Adipocyte (in vitro differentiated cells): ENCODE results near the gene GPS1.

Experiments used
- DNase-seq: peaks from one replicate; pipeline ENCODE4 v3.0.0-alpha.2; 2015; ENCODE audit warnings: low read depth
- H3K27me3 ChIP-seq: replicated peaks from 2 replicates; pipeline ENCODE4 v1.7.0; 2013; ENCODE audit warnings: mild to moderate bottlenecking, low read length, moderate library complexity; ENCODE audit not compliant: control insufficient read depth, insufficient read depth
- H3K36me3 ChIP-seq: 2 replicates; pipeline ENCODE4 v1.7.0; 2013; ENCODE audit warnings: low read length, mild to moderate bottlenecking, moderate library complexity; ENCODE audit not compliant: control insufficient read depth, insufficient read depth, severe bottlenecking
- H3K4me1 ChIP-seq: 2 replicates; pipeline ENCODE4 v1.7.0; 2013; ENCODE audit warnings: mild to moderate bottlenecking, low read length, moderate library complexity; ENCODE audit not compliant: control insufficient read depth, insufficient read depth
- H3K4me3 ChIP-seq: 2 replicates; pipeline ENCODE4 v1.7.0; 2013; ENCODE audit warnings: mild to moderate bottlenecking, low read length, moderate library complexity
- H3K9ac ChIP-seq: 2 replicates; pipeline ENCODE4 v1.7.0; 2013; ENCODE audit warnings: mild to moderate bottlenecking, low read length, moderate library complexity
- H3K9me3 ChIP-seq: 2 replicates; pipeline ENCODE4 v1.7.0; 2013; ENCODE audit warnings: mild to moderate bottlenecking, low read length, moderate library complexity; ENCODE audit not compliant: control insufficient read depth

GPS1 gene

GRCh38 chr17:82022310-82022980 is 29.3 kb upstream of the GPS1 start, which contains the start of gene CENPX:
Gene CENPX, minus strand, starts transcription at chr17:82022878. Its CDS starts 17 bp downstream, at chr17:82022861.
- Histone ChIP-seq H3K4me3 (peak within 1 kb of the TSS; percentile 91), H3K4me1 (peaks cover 18% of the 10 kb centered on the region), H3K9ac (peak within 1 kb of the TSS; percentile 84), H3K9me3 (no peaks in the 10 kb centered on the region), H3K36me3 (no peaks in the 10 kb centered on the region), H3K27me3 (no peaks in the 10 kb centered on the region)
- peak; percentile 17 for DNase-seq

DNA sequence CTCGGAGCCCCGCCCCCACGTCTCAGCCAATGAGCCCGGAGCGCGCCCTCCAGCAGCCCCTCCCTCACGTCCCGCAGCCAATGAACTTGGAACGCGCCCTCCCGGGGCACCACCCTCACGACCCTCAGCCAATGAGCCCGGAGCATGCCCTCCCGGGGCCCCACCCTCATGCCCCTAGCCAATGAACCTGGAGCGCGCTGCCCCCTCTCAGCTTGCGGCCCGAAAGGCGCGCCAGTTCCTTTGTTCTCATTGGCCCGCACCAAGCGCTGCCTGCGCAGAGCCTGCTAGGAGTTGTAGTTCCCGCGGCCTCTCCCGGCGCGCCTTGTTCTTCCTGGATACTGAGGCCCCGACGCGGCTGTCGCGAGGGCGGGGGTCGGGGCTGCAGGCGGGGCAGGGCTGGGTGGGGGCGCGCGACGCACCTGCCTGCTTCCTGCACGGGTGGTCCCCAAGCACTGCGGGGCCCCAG is 28.7 kb upstream of the GPS1 start, which contains the start of gene LRRC45:
Gene LRRC45, plus strand, starts transcription at position 325 of the 466 bp plus-strand sequence. CDS start 339 bp downstream, outside the sequence.
- Histone ChIP-seq H3K4me3 (peak within 1 kb of the TSS; percentile 91), H3K9ac (peak within 1 kb of the TSS; percentile 84), H3K36me3 (no peaks in the 10 kb centered on the region), H3K27me3 (no peaks in the 10 kb centered on the region), H3K9me3 (no peaks in the 10 kb centered on the region), H3K4me1 (peaks cover 18% of the 10 kb centered on the region)
- peak; percentile 100 for DNase-seq

- Histone ChIP-seq H3K4me3 (peak overlapping the region; percentile 84), H3K27me3 (no peaks in the 10 kb centered on the region), H3K4me1 (peaks cover 18% of the 10 kb centered on the region), H3K9me3 (no peaks in the 10 kb centered on the region), H3K9ac (peak overlapping the region; percentile 84), H3K36me3 (no peaks in the 10 kb centered on the region)
- no peak for DNase-seq
Observed at GRCh38 chr17:82023447-82024241, 28.1 kb upstream of the GPS1 start.

- Histone ChIP-seq H3K4me3 (no peak overlapping the region), H3K4me1 (peaks cover 21% of the 10 kb centered on the region), H3K27me3 (no peaks in the 10 kb centered on the region), H3K9ac (no peak overlapping the region), H3K36me3 (no peaks in the 10 kb centered on the region), H3K9me3 (no peaks in the 10 kb centered on the region)
- DNase-seq = no peak
Observed at GRCh38 chr17:82024859-82025258, 26.8 kb upstream of the GPS1 start.

DNA sequence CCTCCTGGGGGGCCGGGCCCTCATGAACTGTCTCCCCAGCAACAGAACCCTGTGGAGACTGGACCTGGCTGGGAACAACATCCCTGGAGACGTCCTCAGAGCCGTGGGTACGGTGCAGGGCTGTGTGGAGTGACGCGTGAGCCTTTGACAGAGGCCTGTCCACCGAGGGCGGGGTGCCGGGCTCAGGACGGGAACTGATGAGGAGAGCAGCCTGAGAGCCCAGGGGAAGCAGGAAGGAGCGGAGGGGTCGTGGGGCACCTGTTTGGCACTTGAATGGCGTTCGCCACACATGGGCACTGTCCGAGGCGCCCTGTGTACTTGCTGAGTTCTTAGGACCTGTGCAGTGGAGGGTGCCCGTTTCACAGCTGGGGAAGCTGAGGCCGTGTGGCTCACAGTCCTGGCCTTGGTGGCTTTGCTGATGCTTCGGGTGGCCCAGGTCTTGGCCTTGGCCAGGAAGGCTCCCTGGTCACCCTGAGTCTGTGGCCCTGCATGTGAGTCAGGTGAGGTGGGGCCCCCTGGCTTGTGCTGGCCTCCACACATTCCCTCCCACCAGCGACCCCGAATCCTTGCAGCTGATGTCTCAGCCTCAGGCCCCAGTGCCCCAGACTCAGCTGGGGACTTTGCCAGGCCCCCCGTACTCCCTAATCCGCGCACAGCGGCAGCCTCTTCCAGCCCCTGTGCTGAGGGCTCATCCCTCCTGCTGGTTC is 26.1 kb upstream of the GPS1 start:
- H3K4me1 ChIP-seq = peaks cover 25% of the 10 kb centered on the region
- no peak overlapping the region for H3K9ac ChIP-seq
- no peaks in the 10 kb centered on the region for H3K9me3 ChIP-seq
- DNase-seq = no peak
- no peak overlapping the region for H3K4me3 ChIP-seq
- H3K27me3 ChIP-seq = no peaks in the 10 kb centered on the region
- H3K36me3 ChIP-seq = no peaks in the 10 kb centered on the region

GRCh38 chr17:82028246-82028645 is 23.5 kb upstream of the GPS1 start:
- no peaks in the 10 kb centered on the region for H3K9me3 ChIP-seq
- H3K36me3 ChIP-seq = no peaks in the 10 kb centered on the region
- no peaks in the 10 kb centered on the region for H3K27me3 ChIP-seq
- H3K4me3 ChIP-seq = no peak overlapping the region
- H3K9ac ChIP-seq = no peak overlapping the region
- DNase-seq = no peak
- peaks cover 14% of the 10 kb centered on the region for H3K4me1 ChIP-seq

- H3K9me3 ChIP-seq = no peaks in the 10 kb centered on the region
- no peaks in the 10 kb centered on the region for H3K36me3 ChIP-seq
- no peaks in the 10 kb centered on the region for H3K27me3 ChIP-seq
- no peak for DNase-seq
- no peak overlapping the region for H3K4me3 ChIP-seq
- H3K4me1 ChIP-seq = peaks cover 9% of the 10 kb centered on the region
- no peak overlapping the region for H3K9ac ChIP-seq
Observed at GRCh38 chr17:82028966-82029365, 22.7 kb upstream of the GPS1 start.

DNA sequence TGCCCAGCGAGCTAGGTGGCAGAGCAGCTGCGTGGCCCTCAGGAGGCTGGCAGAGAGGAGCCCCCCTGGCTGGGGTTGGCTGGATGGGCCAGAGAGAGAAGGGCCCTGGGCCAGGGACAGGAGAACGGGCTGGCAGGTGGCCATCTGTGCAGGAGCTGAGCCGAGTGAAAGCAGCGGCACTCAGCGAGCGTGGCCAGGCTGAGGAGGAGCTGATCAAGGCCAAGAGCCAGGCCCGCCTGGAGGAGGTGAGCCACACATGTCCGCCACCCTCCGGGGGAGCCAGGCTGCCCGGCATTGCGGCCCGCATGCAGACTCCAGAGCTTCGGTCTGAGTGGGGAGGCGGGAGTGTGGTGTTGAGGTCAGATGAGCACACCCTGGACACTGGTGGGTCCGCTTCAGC is 22.3 kb upstream of the GPS1 start:
- Histone ChIP-seq H3K9ac (no peak overlapping the region), H3K4me3 (no peak overlapping the region), H3K9me3 (no peaks in the 10 kb centered on the region), H3K4me1 (peaks cover 7% of the 10 kb centered on the region), H3K27me3 (no peaks in the 10 kb centered on the region), H3K36me3 (no peaks in the 10 kb centered on the region)
- DNase-seq = no peak

- peaks cover 7% of the 10 kb centered on the region for H3K4me1 ChIP-seq
- DNase-seq = no peak
Observed at GRCh38 chr17:82029990-82030469, 21.7 kb upstream of the GPS1 start.

DNA sequence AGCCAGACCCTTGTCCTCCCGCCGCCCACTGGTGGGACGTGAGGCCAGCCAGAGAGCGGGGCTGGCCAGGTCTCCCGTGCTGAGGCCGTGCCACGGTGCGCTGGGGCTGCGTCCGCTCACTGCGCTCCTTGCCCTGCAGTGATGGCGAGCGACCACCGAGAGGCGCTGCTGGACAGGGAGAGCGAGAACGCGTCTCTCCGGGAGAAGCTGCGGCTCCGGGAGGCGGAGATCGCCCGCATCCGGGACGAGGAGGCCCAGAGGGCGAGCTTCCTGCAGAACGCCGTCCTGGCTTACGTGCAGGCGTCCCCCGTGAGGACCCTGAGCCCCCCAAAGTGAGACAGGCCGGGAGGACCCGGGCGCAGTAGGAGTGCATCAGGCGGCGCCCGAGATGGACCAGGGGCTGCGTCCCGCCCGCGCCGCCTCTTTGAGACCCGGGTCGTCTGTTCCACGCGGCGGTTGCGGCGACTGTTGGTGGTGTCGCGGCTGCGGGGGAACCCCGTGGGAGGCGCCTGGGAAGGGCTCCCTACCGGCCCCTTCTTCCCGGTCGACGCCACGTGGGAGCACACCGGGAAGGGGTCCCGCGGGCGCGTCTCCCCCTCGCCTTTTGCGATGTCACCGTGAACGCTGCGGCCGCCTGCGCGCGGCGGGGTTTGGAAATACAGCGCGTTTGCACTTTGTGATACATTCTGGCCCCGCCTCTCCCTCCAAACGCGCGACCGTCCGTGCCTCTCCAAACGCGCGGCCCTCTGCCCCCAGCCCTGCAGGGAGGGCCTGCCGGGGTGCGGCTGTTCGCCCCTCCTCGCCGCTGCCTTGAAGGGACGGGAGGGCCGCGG is 21.0 kb upstream of the GPS1 start:
- H3K27me3 ChIP-seq = no peaks in the 10 kb centered on the region
- H3K9me3 ChIP-seq = no peaks in the 10 kb centered on the region
- H3K4me3 ChIP-seq = peak overlapping the region; percentile 75
- peak overlapping the region; percentile 78 for H3K9ac ChIP-seq
- peak; percentile 92 for DNase-seq
- peaks cover 7% of the 10 kb centered on the region for H3K4me1 ChIP-seq
- no peaks in the 10 kb centered on the region for H3K36me3 ChIP-seq

More at GRCh38 chr17:82029990-82030469, 21.7 kb upstream of the GPS1 start:
- Histone ChIP-seq H3K9me3 (no peaks in the 10 kb centered on the region), H3K36me3 (no peaks in the 10 kb centered on the region), H3K9ac (peak overlapping the region; percentile 42), H3K27me3 (no peaks in the 10 kb centered on the region), H3K4me3 (peak overlapping the region; percentile 75)
